Activated CD8-positive, alpha-beta T cell treated with anti-CD3 and anti-CD28 coated beads for 36 hours (primary cell): ENCODE data around the gene AUTS2. TPM values are rescaled to one million over a fixed set of nuclear protein-coding genes. Genes with fewer than 3 reads are reported as not detected.
A peak's percentile ranks its signal among the peaks of the same experiment; 100 is the strongest.

Experiments
- ATAC-seq: fragments of 200-7000 bp; cut with Tn5 transposase; one replicate; pipeline ENCODE4 v1.10.0; 2021; ENCODE audit warnings: mild to moderate bottlenecking, moderate library complexity
- CTCF ChIA-PET: fragments of 350-600 bp; sonication (Branson Sonifier 250); formaldehyde crosslinking; loops from one replicate; lab custom pipeline; 2021; ENCODE audit warnings: antibody characterized with exemption; lab: Charles Lee
- POLR2A ChIA-PET: fragments of 350-600 bp; sonication (Branson Sonifier 250); formaldehyde crosslinking; loops from one replicate; lab custom pipeline; 2021; ENCODE audit warnings: antibody characterized with exemption; lab: Charles Lee
- DNase-seq: peaks from one replicate; pipeline ENCODE4 v3.0.0-alpha.2; 2020
- H3K27ac Mint-ChIP-seq: one replicate; pipeline ENCODE4 v1.8.0; 2021; ENCODE audit warnings: mild to moderate bottlenecking, mixed read lengths
- H3K27me3 Mint-ChIP-seq: one replicate; pipeline ENCODE4 v1.8.0; 2021; ENCODE audit warnings: mixed read lengths
- H3K36me3 Mint-ChIP-seq: one replicate; pipeline ENCODE4 v1.8.0; 2021; ENCODE audit warnings: low read depth, mixed read lengths
- H3K4me1 Mint-ChIP-seq: one replicate; pipeline ENCODE4 v1.8.0; 2021; ENCODE audit warnings: low read depth, mixed read lengths
- H3K4me3 Mint-ChIP-seq: one replicate; pipeline ENCODE4 v1.8.0; 2021; ENCODE audit warnings: mild to moderate bottlenecking, moderate library complexity, mixed read lengths
- H3K9me3 Mint-ChIP-seq: one replicate; pipeline ENCODE4 v1.8.0; 2021; ENCODE audit warnings: mixed read lengths
- CTCF ChIP-seq: fragments of 200-600 bp; IDR thresholded peaks from one replicate; pipeline ENCODE4 v1.8.0; 2022; ENCODE audit warnings: antibody characterized with exemption, mild to moderate bottlenecking
- intact Hi-C: fragments of 100-400 bp; cut with micrococcal nuclease; formaldehyde crosslinking; loops from one replicate; pipeline ENCODE4 v1.10.0; 2022
- total RNA-seq, 2 experiments: library from RNA; stranded (reverse); gene quantifications; one replicate each; pipeline ENCODE4 v1.2.3, GENCODE V29; 2021

The AUTS2 gene
- total RNA-seq, 2 experiments from 2014 or later, result 3.1 to 3.3 TPM

DNA sequence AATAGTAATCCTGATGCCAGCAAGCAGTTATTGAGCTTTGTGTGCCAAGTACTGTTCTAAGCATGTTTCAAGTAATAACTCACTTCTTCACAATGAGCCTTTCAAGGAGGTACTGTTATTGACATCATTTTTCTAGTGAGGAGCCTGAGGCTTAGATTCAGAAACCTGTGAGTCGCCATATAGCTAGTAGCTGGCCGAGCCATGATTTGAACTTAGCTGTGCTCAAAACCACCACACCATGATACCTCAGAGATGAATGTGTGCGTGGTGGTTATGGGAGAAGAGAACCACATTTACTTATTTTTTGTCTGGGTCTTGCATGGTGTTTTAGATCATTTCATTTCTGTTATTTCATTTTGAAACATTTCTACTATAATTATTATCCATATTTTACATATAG, 578.9 kb downstream of the AUTS2 start:
- POLR2A ChIA-PET, result no interaction called here
- ATAC-seq, result peak; percentile 49
- H3K27me3 Mint-ChIP-seq, result peaks cover 21% of the 10 kb centered on the region
- no peaks in the 10 kb centered on the region for H3K9me3 Mint-ChIP-seq
- peaks cover 7% of the 10 kb centered on the region for H3K4me1 Mint-ChIP-seq
- TF ChIP-seq CTCF, result no peak
- peak; percentile 3 for DNase-seq
- H3K27ac Mint-ChIP-seq, result no peak overlapping the region
- intact Hi-C loops, result no loop called here
- no peak overlapping the region for H3K4me3 Mint-ChIP-seq
- CTCF ChIA-PET, result no interaction called here
- H3K36me3 Mint-ChIP-seq, result no peaks in the 10 kb centered on the region

DNA sequence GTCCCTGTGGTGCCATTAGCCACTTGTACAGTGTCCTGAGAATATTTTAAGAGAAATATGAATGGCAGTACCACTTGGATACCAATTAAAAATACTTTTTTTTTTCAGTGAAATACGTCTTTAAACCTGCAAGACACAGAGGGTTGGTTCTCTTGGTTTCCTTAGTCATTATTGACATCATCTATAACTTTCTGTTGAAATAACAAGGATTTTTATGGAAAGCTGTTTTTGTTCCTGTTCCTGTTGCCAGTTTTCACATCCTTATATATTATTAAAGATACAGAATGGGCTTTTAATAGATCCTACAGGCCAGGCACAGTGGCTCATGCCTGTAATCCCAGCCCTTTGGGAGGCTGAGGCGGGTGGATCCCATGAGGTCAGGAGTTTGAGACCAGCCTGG, 579.9 kb downstream of the AUTS2 start:
- no peak for TF ChIP-seq CTCF
- Mint-ChIP-seq H3K4me3 (no peak overlapping the region), H3K4me1 (peaks cover 7% of the 10 kb centered on the region), H3K9me3 (no peaks in the 10 kb centered on the region), H3K27ac (no peak overlapping the region), H3K36me3 (no peaks in the 10 kb centered on the region), H3K27me3 (peaks cover 23% of the 10 kb centered on the region)
- ChIA-PET POLR2A (no interaction called here), CTCF (interaction anchor here (1.4 kb wide), 1 partner anchor 15 kb away, joined by 4 read pairs; no protein-coding TSS in a partner anchor)
- ATAC-seq, result no peak
- DNase-seq, result no peak
- intact Hi-C loops, result no loop called here

GRCh38 chr7:70178787-70179186, 580.5 kb downstream of the AUTS2 start:
- no peak for TF ChIP-seq CTCF
- H3K27me3 Mint-ChIP-seq, result peaks cover 23% of the 10 kb centered on the region
- H3K36me3 Mint-ChIP-seq, result no peaks in the 10 kb centered on the region
- DNase-seq, result no peak
- H3K9me3 Mint-ChIP-seq, result no peaks in the 10 kb centered on the region
- H3K4me1 Mint-ChIP-seq, result peaks cover 7% of the 10 kb centered on the region
- intact Hi-C loops, result no loop called here
- H3K4me3 Mint-ChIP-seq, result no peak overlapping the region
- ChIA-PET CTCF (interaction anchor here (1.4 kb wide), 1 partner anchor 15 kb away, joined by 4 read pairs; no protein-coding TSS in a partner anchor), POLR2A (no interaction called here)
- ATAC-seq, result no peak
- no peak overlapping the region for H3K27ac Mint-ChIP-seq

GRCh38 chr7:70182521-70182920, 584.2 kb downstream of the AUTS2 start:
- POLR2A ChIA-PET, result no interaction called here
- no peaks in the 10 kb centered on the region for H3K36me3 Mint-ChIP-seq
- intact Hi-C loops, result no loop called here
- ATAC-seq (no peak), DNase-seq (no peak)
- H3K9me3 Mint-ChIP-seq, result no peaks in the 10 kb centered on the region
- peaks cover 6% of the 10 kb centered on the region for H3K4me1 Mint-ChIP-seq
- no peak overlapping the region for H3K27ac Mint-ChIP-seq
- no peak for TF ChIP-seq CTCF
- peaks cover 17% of the 10 kb centered on the region for H3K27me3 Mint-ChIP-seq
- no peak overlapping the region for H3K4me3 Mint-ChIP-seq
- CTCF ChIA-PET, result no interaction called here

DNA sequence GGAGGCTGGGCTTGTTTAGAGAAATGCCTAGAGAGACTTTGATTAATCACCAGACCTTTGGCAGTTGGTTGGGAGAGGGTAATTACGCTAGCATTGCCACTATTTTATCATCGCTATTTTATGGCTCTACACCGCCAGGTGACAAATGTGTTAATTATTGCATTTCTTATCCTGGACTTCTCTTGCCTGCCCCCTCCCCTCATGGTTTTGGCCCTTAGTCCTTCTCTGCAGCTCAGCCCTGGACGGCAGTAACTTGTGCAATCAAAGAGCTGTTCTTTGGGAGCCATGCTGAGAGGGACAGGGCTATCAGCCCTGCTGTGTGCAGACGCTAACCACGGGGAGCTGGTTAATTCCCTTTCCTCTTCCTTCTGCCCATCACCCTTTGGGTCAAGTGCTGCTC, 585.0 kb downstream of the AUTS2 start:
- ChIA-PET POLR2A (no interaction called here), CTCF (interaction anchor here (0.9 kb wide), 1 partner anchor 515 kb away, joined by 3 read pairs; no protein-coding TSS in a partner anchor)
- ATAC-seq (no peak), DNase-seq (no peak)
- Mint-ChIP-seq H3K27me3 (peaks cover 20% of the 10 kb centered on the region), H3K4me1 (no peaks in the 10 kb centered on the region), H3K27ac (no peak overlapping the region), H3K36me3 (no peaks in the 10 kb centered on the region), H3K9me3 (no peaks in the 10 kb centered on the region), H3K4me3 (no peak overlapping the region)
- intact Hi-C loops, result no loop called here
- no peak for TF ChIP-seq CTCF
